GM12865 (cell line): Measurements from ENCODE around the gene NCAM2.

ENCODE experiments used
- DNase-seq: peaks from one replicate; pipeline ENCODE4 v3.0.0; 2010; ENCODE audit warnings: low read depth
- H3K4me3 ChIP-seq: 2 replicates; pipeline ENCODE4 v1.5.1; 2011; ENCODE audit warnings: mild to moderate bottlenecking, low read depth, low read length, control low read depth
- TF ChIP-seq, protein P1 (sequence below): IDR thresholded peaks from 2 replicates; pipeline ENCODE4 v1.5.1; 2011; ENCODE audit warnings: low read length, control low read depth, low read depth, inconsistent platforms; ENCODE audit not compliant: insufficient read depth; ENCODE audit errors: missing control alignments

Gene NCAM2

GRCh38 chr21:21109736-21110135 lies 111.5 kb downstream of the NCAM2 start:
- no peak overlapping the region for H3K4me3 ChIP-seq
- DNase-seq: no peak
- TF ChIP-seq, protein P1, sequence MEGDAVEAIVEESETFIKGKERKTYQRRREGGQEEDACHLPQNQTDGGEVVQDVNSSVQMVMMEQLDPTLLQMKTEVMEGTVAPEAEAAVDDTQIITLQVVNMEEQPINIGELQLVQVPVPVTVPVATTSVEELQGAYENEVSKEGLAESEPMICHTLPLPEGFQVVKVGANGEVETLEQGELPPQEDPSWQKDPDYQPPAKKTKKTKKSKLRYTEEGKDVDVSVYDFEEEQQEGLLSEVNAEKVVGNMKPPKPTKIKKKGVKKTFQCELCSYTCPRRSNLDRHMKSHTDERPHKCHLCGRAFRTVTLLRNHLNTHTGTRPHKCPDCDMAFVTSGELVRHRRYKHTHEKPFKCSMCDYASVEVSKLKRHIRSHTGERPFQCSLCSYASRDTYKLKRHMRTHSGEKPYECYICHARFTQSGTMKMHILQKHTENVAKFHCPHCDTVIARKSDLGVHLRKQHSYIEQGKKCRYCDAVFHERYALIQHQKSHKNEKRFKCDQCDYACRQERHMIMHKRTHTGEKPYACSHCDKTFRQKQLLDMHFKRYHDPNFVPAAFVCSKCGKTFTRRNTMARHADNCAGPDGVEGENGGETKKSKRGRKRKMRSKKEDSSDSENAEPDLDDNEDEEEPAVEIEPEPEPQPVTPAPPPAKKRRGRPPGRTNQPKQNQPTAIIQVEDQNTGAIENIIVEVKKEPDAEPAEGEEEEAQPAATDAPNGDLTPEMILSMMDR: no peak

- no peak for DNase-seq
- TF ChIP-seq, protein P1: no peak
- no peak overlapping the region for H3K4me3 ChIP-seq
Observed at GRCh38 chr21:21111309-21111920, 113.2 kb downstream of the NCAM2 start.

DNA sequence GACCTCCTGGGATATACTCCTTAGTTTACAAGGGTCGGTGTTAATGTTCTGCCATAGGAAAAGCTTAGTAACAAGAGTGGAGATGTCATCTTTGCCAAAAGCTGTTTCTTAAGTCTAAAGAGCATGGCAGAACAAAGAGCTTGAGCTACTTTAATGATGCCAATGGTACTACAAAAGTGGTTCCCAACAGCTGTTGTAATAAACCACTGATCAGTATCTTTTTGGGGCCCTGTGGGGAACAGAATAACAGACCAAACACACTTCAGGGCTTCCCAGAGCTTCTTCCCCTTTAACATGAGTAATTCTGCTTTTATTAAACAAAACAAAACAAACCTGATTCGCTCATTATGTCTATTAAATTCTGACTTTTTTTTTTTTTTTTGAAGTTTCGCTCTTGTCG lies 116.3 kb downstream of the NCAM2 start:
- TF ChIP-seq, protein P1: no peak
- no peak for DNase-seq
- no peak overlapping the region for H3K4me3 ChIP-seq

DNA sequence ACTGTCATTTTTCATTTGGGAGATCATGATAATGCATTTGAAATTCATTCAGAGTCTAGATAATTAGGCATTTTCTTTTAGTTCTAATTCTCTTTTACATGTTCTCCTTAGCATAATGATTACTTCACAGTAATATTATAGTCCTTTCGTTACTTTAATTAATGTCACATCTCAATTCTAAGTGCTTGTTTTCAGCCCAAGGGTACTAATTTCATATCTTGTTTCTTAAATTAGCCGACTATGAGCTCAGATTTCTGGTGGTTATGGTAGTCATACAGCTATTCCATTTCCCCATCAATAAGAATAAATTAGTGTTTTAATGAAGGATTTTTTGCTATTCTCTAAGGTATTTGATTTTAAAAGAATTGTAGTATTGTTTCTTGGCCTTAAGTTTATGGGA lies 120.9 kb downstream of the NCAM2 start:
- no peak overlapping the region for H3K4me3 ChIP-seq
- no peak for DNase-seq
- TF ChIP-seq, protein P1: no peak

- no peak for DNase-seq
- TF ChIP-seq, protein P1: no peak
- H3K4me3 ChIP-seq: no peak overlapping the region
Observed at GRCh38 chr21:21122680-21123079, 124.5 kb downstream of the NCAM2 start.

DNA sequence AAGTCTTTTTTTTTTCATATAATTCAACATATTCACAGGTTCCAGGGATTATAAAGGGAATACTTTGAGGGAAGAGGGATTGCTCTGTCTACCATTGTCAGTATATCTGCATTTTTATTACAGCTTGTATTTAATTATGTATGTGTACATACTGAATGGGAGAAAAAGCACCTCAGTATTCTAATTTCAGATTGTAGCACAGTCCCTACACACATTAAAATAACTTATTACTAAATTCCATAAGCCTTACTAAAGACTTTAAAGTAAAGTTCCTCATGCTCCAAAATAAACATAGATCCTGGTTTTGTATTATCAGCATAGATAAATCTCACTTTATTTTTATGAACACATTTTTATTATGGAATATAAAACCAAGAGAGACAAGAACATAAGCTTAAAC lies 134.2 kb downstream of the NCAM2 start:
- TF ChIP-seq, protein P1: no peak
- no peak overlapping the region for H3K4me3 ChIP-seq
- no peak for DNase-seq

DNA sequence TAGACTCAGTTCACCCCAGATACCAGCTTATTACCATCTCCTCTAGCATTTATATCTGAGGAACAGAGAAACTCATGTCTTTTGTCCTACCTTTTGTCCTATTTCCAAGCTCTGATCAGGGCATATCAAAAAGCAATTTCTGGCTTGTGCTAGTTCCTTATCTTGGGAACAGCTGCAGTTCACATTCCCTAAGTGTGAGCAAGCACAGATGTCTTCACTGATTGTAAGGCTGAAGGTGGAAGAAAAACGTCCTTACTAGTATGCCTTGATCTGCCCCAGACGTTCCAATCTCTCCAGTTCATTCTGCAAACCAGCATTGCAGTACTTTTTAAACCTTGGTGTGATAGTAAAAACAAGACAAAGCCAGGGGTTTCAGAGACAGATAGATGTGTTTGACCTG lies 139.8 kb downstream of the NCAM2 start:
- TF ChIP-seq, protein P1: no peak
- H3K4me3 ChIP-seq: no peak overlapping the region
- no peak for DNase-seq
